HepG2 (cell line): ENCODE results near the gene YIPF5. TPM values are rescaled to one million over a fixed set of nuclear protein-coding genes. Genes with fewer than 3 reads are reported as not detected.

ENCODE experiments used
- AGO2 ChIP-seq: fragments of 200-400 bp; formaldehyde crosslinking; optimal IDR thresholded peaks from 2 replicates; pipeline ENCODE3; 2017; ENCODE audit warnings: mild to moderate bottlenecking, low read depth, low read length, moderate library complexity
- CBFB ChIP-seq: sonication (generic); formaldehyde crosslinking; IDR thresholded peaks from 2 replicates; pipeline ENCODE4 v1.4.0; 2020; ENCODE audit warnings: missing genetic modification reagents
- FOXA3 ChIP-seq: IDR thresholded peaks from 2 replicates; pipeline ENCODE4 v1.6.1; 2016; ENCODE audit warnings: missing genetic modification reagents, missing compliant biosample characterization
- GTF3A ChIP-seq: sonication (generic); formaldehyde crosslinking; conservative IDR thresholded peaks from 2 replicates; pipeline ENCODE4 v1.4.0; 2020; ENCODE audit warnings: mild to moderate bottlenecking, missing genetic modification reagents
- HMG20A ChIP-seq: IDR thresholded peaks from 2 replicates; pipeline ENCODE4 v1.6.1; 2016; ENCODE audit warnings: borderline replicate concordance
- HOXA7 ChIP-seq: sonication (generic); formaldehyde crosslinking; IDR thresholded peaks from 2 replicates; pipeline ENCODE4 v1.8.1; 2022; ENCODE audit warnings: mild to moderate bottlenecking, missing genetic modification reagents, moderate library complexity
- KAT7 ChIP-seq: IDR thresholded peaks from 2 replicates; pipeline ENCODE4 v1.6.1; 2018; ENCODE audit warnings: borderline replicate concordance, missing compliant biosample characterization
- MED13 ChIP-seq: sonication (generic); formaldehyde crosslinking; IDR thresholded peaks from 2 replicates; pipeline ENCODE4 v1.5.0; 2020; ENCODE audit warnings: missing genetic modification reagents
- NCOR1 ChIP-seq: fragments of 200-600 bp; sonication (generic); IDR thresholded peaks from 2 replicates; pipeline ENCODE4 v1.7.0; 2017; ENCODE audit warnings: antibody characterized with exemption, low read length, borderline replicate concordance
- NFIB ChIP-seq: sonication (generic); formaldehyde crosslinking; IDR thresholded peaks from 2 replicates; pipeline ENCODE4 v1.9.0; 2021; ENCODE audit warnings: missing genetic modification reagents, mild to moderate bottlenecking, borderline replicate concordance
- NONO ChIP-seq, 2 experiments: fragments of 450-650 bp in 1 of 2; sonication (generic) in 1 of 2; formaldehyde crosslinking in 1 of 2; IDR thresholded peaks in 1 of 2; conservative IDR thresholded peaks in 1 of 2; 2 replicates each; pipeline versions ENCODE4 v1.6.1 to v1.8.0; 2017 to 2022; ENCODE audit warnings: mild to moderate bottlenecking in 1 of 2, missing genetic modification reagents in 1 of 2, moderate library complexity in 1 of 2
- NR1H2 ChIP-seq: sonication (generic); formaldehyde crosslinking; IDR thresholded peaks from 2 replicates; pipeline ENCODE4 v1.8.1; 2022; ENCODE audit warnings: low read depth, missing genetic modification reagents, borderline replicate concordance
- RAD21 ChIP-seq: fragments of 450-650 bp; formaldehyde crosslinking; IDR thresholded peaks from 2 replicates; pipeline ENCODE4 v1.5.0; 2020; ENCODE audit warnings: mild to moderate bottlenecking
- RARA ChIP-seq: IDR thresholded peaks from 2 replicates; pipeline ENCODE4 v1.6.1; 2016; ENCODE audit warnings: missing genetic modification reagents, missing compliant biosample characterization
- REPIN1 ChIP-seq: sonication (generic); formaldehyde crosslinking; IDR thresholded peaks from 2 replicates; pipeline ENCODE4 v1.8.0; 2022; ENCODE audit warnings: missing genetic modification reagents, low read depth, mild to moderate bottlenecking, borderline replicate concordance
- SNAPC2 ChIP-seq: sonication (generic); formaldehyde crosslinking; IDR thresholded peaks from 2 replicates; pipeline ENCODE4 v1.8.1; 2022; ENCODE audit warnings: mild to moderate bottlenecking, missing genetic modification reagents
- TEAD2 ChIP-seq: sonication (generic); formaldehyde crosslinking; IDR thresholded peaks from 2 replicates; pipeline ENCODE4 v1.9.0; 2021; ENCODE audit warnings: missing genetic modification reagents
- YEATS2 ChIP-seq: sonication (generic); formaldehyde crosslinking; IDR thresholded peaks from 2 replicates; pipeline ENCODE4 v1.4.0; 2020; ENCODE audit warnings: missing genetic modification reagents, borderline replicate concordance
- ZFX ChIP-seq: sonication (generic); formaldehyde crosslinking; IDR thresholded peaks from 2 replicates; pipeline ENCODE4 v1.4.0; 2020; ENCODE audit warnings: mild to moderate bottlenecking, low read depth, missing genetic modification reagents, moderate library complexity
- ZKSCAN5 ChIP-seq: sonication (generic); formaldehyde crosslinking; IDR thresholded peaks from 2 replicates; pipeline ENCODE4 v1.5.1; 2020; ENCODE audit warnings: mild to moderate bottlenecking, missing genetic modification reagents
- ZNF33B ChIP-seq: sonication (generic); formaldehyde crosslinking; IDR thresholded peaks from 2 replicates; pipeline ENCODE4 v1.5.1; 2020; ENCODE audit warnings: mild to moderate bottlenecking, missing genetic modification reagents
- ZNF343 ChIP-seq: sonication (generic); formaldehyde crosslinking; IDR thresholded peaks from 2 replicates; pipeline ENCODE4 v1.4.0; 2020; ENCODE audit warnings: mild to moderate bottlenecking, missing genetic modification reagents
- ZNF572 ChIP-seq: sonication (generic); formaldehyde crosslinking; IDR thresholded peaks from 2 replicates; pipeline ENCODE4 v1.5.1; 2020; ENCODE audit warnings: mild to moderate bottlenecking, missing genetic modification reagents
- ZNF598 ChIP-seq: sonication (generic); formaldehyde crosslinking; IDR thresholded peaks from 2 replicates; pipeline ENCODE4 v1.5.1; 2020; ENCODE audit warnings: mild to moderate bottlenecking, missing genetic modification reagents, borderline replicate concordance
- ZNF883 ChIP-seq: sonication (generic); formaldehyde crosslinking; IDR thresholded peaks from 2 replicates; pipeline ENCODE4 v1.5.1; 2020; ENCODE audit warnings: mild to moderate bottlenecking, missing genetic modification reagents; ENCODE audit errors: not compliant biosample characterization
- polyA plus RNA-seq, 8 experiments: library from polyadenylated mRNA; depleted of rRNA in 3 of 8; stranded (reverse) in 7 of 8; unstranded in 1 of 8; fragments of >200 nt; fragmentation: Illumina TruSeq in 4 of 8; extraction: Trizol in 4 of 8; gene quantifications; 2 replicates each; pipeline versions ENCODE4 v1.2.1 to v1.2.3, GENCODE V29; 2011 to 2016; ENCODE audit warnings: low read depth in 4 of 8, missing spikeins in 1 of 8, mixed read lengths in 1 of 8; ENCODE audit not compliant: insufficient read depth in 1 of 8
- total RNA-seq, 5 experiments: library from RNA; depleted of rRNA; stranded (reverse); fragments of >200 nt; fragmentation: Illumina TruSeq; extraction: Trizol; gene quantifications; 2 replicates each; pipeline ENCODE4 v1.2.3, GENCODE V29; 2016; ENCODE audit warnings: low read depth in 1 of 5
- TF ChIP-seq, protein P1 (sequence below), 2 experiments: fragments of 450-650 bp in 1 of 2; sonication (generic) in 1 of 2; formaldehyde crosslinking; IDR thresholded peaks; 2 replicates each; pipeline versions ENCODE4 v1.5.0 to v1.8.0; 2020 to 2022; ENCODE audit warnings: mild to moderate bottlenecking in 1 of 2, missing genetic modification reagents in 1 of 2
- TF ChIP-seq, protein P2 (sequence below): sonication (generic); formaldehyde crosslinking; IDR thresholded peaks from 2 replicates; pipeline ENCODE4 v1.8.0; 2022; ENCODE audit warnings: missing genetic modification reagents, mild to moderate bottlenecking, moderate library complexity, borderline replicate concordance

The YIPF5 gene
- total and polyA plus RNA-seq, 2 of the 13 experiments (the other 11 are each of a cell fraction or from before 2014, with no cell fraction given): 61.4 to 73.6 TPM

DNA sequence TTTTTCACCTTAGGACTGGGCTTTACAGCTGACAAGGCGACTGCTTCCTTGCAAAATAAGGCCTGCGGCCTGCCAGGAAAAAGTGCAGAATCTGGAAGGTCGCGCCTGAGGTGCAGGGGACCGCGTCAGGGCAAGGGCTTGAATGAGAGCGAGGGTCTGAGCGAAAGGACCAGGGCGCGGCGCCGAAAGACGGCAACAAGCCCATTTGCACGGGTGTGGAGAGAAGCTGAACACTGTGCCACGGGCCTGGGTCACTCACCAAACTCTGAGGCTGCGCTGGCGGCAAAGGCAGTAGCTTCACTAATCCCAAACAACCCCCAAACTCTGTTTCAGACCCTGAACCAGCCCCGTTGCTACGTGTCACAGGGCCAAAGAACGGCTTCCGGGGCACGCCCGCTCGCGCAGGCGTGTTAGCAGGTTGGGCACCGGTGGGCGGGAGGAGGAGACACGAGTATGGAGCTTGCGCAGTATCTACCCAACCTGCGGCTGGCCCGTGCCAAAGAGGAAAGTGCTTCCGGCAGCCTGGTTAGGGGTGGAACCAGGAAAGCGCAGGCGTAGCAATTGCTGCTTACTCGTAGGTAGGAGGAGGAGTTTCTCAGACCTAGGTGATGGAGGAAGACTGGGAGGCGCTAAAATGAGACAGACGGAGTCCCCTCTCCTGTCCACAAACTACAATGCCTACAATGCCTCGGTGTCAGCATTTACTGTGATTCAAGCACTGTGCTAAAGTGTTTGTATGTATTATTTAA, at the start of gene YIPF5, which contains the start of gene KCTD16 (continued):
- TF ChIP-seq HMG20A (CRISPR knock-in tag): no peak
- TF ChIP-seq, protein P1, sequence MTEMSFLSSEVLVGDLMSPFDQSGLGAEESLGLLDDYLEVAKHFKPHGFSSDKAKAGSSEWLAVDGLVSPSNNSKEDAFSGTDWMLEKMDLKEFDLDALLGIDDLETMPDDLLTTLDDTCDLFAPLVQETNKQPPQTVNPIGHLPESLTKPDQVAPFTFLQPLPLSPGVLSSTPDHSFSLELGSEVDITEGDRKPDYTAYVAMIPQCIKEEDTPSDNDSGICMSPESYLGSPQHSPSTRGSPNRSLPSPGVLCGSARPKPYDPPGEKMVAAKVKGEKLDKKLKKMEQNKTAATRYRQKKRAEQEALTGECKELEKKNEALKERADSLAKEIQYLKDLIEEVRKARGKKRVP (CRISPR knock-in tag; IDR thresholded peaks at IDR 0.05): no peak
- TF ChIP-seq, protein P2, sequence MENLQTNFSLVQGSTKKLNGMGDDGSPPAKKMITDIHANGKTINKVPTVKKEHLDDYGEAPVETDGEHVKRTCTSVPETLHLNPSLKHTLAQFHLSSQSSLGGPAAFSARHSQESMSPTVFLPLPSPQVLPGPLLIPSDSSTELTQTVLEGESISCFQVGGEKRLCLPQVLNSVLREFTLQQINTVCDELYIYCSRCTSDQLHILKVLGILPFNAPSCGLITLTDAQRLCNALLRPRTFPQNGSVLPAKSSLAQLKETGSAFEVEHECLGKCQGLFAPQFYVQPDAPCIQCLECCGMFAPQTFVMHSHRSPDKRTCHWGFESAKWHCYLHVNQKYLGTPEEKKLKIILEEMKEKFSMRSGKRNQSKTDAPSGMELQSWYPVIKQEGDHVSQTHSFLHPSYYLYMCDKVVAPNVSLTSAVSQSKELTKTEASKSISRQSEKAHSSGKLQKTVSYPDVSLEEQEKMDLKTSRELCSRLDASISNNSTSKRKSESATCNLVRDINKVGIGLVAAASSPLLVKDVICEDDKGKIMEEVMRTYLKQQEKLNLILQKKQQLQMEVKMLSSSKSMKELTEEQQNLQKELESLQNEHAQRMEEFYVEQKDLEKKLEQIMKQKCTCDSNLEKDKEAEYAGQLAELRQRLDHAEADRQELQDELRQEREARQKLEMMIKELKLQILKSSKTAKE (CRISPR knock-in tag): no peak
- TF ChIP-seq KAT7 (CRISPR knock-in tag): peak; percentile 37; the same call in 1 of the 2 replicates
- TF ChIP-seq ZNF33B (CRISPR knock-in tag): peak; percentile 76; the same call in 1 of the 2 replicates
- TF ChIP-seq ZKSCAN5 (CRISPR knock-in tag): no peak
- TF ChIP-seq ZNF598 (CRISPR knock-in tag): peak; percentile 66; the same call in 1 of the 2 replicates
- TF ChIP-seq HOXA7 (CRISPR knock-in tag): no peak
- TF ChIP-seq MED13: no peak; the same call in 1 of the 2 replicates
- no peak for TF ChIP-seq NR1H2 (CRISPR knock-in tag)
- TF ChIP-seq NCOR1: no peak
- peak; percentile 90; the same call in 1 of the 2 replicates for TF ChIP-seq YEATS2 (CRISPR knock-in tag)
- TF ChIP-seq ZNF572 (CRISPR knock-in tag): no peak
- no peak for TF ChIP-seq CBFB (CRISPR knock-in tag)
- no peak for TF ChIP-seq TEAD2 (CRISPR knock-in tag)
- peak; percentile 86 for TF ChIP-seq ZFX (CRISPR knock-in tag)
- peak; percentile 57; the same call in 1 of the 2 replicates for TF ChIP-seq REPIN1 (CRISPR knock-in tag)
- TF ChIP-seq ZNF883: peak; percentile 80
- 0 out of 2 replicates have a peak, but pooled peaks have one; percentile 41 for TF ChIP-seq ZNF343 (CRISPR knock-in tag)
- peak; percentile 35; the same call in 1 of the 2 replicates for TF ChIP-seq RAD21 (CRISPR knock-in tag)
- 0 out of 2 replicates have a peak, but pooled peaks have one; percentile 9 for TF ChIP-seq RARA
- TF ChIP-seq AGO2: peak; percentile 62
- TF ChIP-seq SNAPC2 (CRISPR knock-in tag): no peak
- no peak for TF ChIP-seq NONO (IDR thresholded peaks at IDR 0.05)
- 0 out of 2 replicates have a peak, but pooled peaks have one; percentile 52 for TF ChIP-seq NONO (CRISPR knock-in tag; conservative IDR thresholded peaks at IDR 0.05)
- TF ChIP-seq NFIB (CRISPR knock-in tag): no peak
- no peak for TF ChIP-seq GTF3A (CRISPR knock-in tag)
- peak; percentile 42; the same call in 1 of the 2 replicates for TF ChIP-seq FOXA3 (CRISPR knock-in tag)
